ENCODE results near the gene ELMO3.

Gene ELMO3

DNA sequence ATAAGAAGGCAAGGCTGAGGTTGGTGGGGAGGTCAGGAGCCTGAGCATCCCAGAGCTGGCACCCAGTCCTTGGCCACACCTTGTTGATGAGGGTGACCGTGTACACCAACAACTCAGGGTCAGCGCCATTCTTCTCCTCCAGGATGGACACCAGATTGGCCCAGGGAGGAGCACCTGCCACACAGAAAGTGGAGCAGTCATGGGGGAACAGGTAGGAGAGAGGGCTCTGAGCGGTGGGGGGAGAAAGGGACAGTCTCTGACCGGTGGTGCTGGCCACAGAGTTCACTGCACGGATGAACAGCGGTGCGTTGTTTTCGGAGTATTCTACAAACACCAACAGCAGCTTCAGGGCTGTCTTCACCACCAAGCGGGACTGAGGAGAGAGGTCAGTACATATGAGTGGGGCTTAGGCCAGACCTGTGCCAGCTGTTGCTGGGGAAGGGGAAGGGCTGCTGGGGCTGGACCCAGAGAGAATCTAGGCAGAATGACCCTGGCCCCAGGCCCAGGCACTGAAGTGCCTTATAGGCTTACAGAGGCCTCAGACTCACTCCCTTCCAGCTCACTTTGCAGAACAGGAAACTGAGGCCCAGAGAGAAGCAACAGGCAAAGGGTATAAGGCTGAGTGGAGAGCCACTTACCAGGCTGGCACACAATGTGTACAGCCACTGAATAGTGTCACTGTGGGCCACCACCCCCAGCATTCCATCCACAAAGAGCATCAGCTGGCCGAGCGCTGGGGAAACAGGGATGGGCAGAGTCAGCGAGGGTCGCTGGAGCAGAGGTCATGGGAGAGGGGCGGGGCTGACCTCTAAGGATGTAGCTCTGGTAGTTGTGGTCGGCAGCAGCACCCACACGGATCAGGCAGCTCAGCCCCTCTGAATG, 38.7 kb downstream of the ELMO3 start:
- DNase-seq, result no peak
- Histone ChIP-seq H3K27me3 (no peaks in the 10 kb centered on the region), H3K4me1 (peaks cover 8% of the 10 kb centered on the region), H3K4me3 (ENCODE audit: low read depth, low read length) (no peak overlapping the region), H3K36me3 (peaks cover 8% of the 10 kb centered on the region; the same call in 1 of the 2 replicates), H3K9me3 (no peaks in the 10 kb centered on the region)
- TF ChIP-seq, protein P1, sequence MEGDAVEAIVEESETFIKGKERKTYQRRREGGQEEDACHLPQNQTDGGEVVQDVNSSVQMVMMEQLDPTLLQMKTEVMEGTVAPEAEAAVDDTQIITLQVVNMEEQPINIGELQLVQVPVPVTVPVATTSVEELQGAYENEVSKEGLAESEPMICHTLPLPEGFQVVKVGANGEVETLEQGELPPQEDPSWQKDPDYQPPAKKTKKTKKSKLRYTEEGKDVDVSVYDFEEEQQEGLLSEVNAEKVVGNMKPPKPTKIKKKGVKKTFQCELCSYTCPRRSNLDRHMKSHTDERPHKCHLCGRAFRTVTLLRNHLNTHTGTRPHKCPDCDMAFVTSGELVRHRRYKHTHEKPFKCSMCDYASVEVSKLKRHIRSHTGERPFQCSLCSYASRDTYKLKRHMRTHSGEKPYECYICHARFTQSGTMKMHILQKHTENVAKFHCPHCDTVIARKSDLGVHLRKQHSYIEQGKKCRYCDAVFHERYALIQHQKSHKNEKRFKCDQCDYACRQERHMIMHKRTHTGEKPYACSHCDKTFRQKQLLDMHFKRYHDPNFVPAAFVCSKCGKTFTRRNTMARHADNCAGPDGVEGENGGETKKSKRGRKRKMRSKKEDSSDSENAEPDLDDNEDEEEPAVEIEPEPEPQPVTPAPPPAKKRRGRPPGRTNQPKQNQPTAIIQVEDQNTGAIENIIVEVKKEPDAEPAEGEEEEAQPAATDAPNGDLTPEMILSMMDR (IDR thresholded peaks at IDR 0.05; ENCODE audit: low read depth, low read length), result no peak

DNA sequence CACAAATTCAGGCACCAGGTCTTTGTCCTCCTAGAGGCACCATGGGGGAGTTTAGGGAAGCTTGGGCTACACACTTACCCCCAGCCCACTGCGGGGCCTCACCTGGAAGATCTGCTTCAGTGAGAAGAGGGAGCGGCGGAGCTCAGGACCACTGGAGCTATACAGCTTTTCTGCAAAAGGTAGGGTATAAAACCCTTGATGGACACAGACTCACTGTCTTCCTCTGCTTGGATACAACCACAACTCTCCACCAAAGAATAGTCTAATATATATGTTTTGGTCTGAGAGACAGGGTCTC, 39.3 kb downstream of the ELMO3 start:
- Histone ChIP-seq H3K4me3 (ENCODE audit: low read depth, low read length) (no peak overlapping the region), H3K36me3 (peaks cover 8% of the 10 kb centered on the region; the same call in 1 of the 2 replicates), H3K27me3 (no peaks in the 10 kb centered on the region), H3K4me1 (peaks cover 8% of the 10 kb centered on the region), H3K9me3 (no peaks in the 10 kb centered on the region)
- DNase-seq, result no peak
- TF ChIP-seq, protein P1 (IDR thresholded peaks at IDR 0.05; ENCODE audit: low read depth, low read length), result no peak

DNA sequence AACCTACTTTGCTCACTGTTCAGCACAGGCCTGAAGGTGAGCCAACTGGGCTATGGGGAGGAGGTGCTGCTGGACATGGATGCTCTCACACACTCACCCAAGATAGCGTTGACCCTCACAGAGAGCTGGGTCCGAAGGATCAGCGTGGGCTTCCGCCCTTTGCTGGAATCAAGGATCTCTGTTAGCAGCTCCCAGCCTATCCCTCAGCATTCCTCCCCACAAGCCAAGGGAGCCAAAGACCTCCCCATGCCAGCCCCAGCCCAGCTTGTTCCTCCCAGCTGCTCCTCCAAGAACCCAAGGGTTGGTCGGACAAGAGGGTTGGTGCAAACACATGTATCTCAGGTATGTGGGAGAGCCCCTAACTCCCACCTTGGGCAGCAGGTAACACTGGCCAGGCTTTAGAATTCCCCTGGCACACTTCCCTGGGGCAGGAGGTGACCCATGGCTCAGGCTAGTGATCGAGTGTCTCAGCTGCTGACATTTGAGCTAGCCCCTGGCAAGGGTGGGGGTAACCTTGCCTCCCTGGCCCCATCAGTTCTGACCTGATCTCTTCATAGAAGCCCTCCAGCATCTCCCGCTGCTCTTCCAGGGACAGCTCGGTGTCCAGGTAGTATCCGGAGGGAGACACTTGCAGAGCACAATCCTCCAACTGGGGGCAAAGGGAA, 40.0 kb downstream of the ELMO3 start:
- no peaks in the 10 kb centered on the region for H3K9me3 ChIP-seq
- TF ChIP-seq, protein P1 (IDR thresholded peaks at IDR 0.05; ENCODE audit: low read depth, low read length), result no peak
- H3K27me3 ChIP-seq, result no peaks in the 10 kb centered on the region
- no peak for DNase-seq
- peaks cover 13% of the 10 kb centered on the region for H3K4me1 ChIP-seq
- no peak overlapping the region for H3K4me3 ChIP-seq (ENCODE audit: low read depth, low read length)
- peaks cover 8% of the 10 kb centered on the region; the same call in 1 of the 2 replicates for H3K36me3 ChIP-seq

DNA sequence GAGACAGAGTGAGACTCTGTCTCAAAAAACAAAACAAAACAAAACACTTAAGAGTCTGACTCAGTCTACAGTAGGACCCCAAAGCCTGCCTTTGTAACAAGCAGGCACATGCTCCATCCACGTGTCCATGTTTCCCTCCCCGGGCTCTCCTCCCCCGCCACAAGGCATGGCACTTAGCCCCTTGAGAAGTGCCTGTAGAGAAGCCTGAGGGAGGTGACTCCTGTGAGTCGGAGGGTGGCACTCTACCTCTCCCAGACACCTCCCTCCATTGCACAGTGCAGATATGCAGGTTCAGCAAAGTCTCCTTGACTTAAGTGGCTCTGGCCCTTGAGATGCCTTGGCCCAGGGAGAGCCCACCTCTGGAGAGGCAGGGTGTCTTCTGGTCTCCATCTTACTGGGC, 41.6 kb downstream of the ELMO3 start:
- Histone ChIP-seq H3K4me3 (ENCODE audit: low read depth, low read length) (no peak overlapping the region), H3K27me3 (no peaks in the 10 kb centered on the region), H3K4me1 (peaks cover 20% of the 10 kb centered on the region), H3K9me3 (no peaks in the 10 kb centered on the region), H3K36me3 (peaks cover 8% of the 10 kb centered on the region; the same call in 1 of the 2 replicates)
- no peak for DNase-seq
- TF ChIP-seq, protein P1 (IDR thresholded peaks at IDR 0.05; ENCODE audit: low read depth, low read length), result no peak

DNA sequence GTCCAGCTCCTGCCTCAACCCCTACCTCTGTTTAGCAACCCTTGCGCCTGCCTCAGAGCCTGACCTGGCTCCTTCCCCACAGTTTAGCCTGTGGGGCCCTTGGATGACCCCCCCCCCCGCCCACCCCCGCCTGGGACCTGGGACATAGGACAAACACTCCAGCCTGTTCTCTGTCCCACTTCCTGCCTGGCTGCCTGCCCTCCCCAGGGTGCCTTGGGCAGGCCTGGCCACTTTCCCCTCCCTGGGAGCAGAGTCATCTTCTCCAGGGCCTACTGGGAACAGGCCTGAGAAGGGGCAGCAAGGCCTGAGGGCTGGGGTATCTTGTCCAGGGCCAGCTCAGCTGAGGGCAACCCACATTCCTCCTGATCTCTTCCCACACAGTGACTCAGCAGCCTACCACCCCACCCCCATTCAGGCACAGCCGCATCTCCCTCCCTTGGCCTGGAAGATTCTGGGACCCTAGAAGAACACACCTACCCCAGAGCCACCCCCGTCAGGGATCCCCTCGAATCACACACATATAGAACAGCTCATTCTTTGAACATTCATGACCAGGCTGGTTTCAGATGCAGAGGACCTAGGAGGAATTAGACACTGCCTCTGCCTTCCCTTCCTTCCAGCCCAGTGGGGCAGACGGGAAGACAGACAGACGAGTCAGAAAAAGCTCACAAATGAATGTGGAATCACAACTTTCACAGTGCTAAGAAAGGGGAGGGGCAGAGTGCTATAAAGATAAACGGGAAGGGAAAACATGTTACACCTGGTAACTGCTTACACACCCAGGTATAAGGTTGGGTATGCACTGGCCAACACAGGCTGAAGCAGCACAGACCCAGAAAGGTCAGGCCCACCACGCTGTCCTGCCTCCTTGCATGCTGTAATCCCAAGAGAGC, 42.3 kb downstream of the ELMO3 start:
- no peak overlapping the region for H3K4me3 ChIP-seq (ENCODE audit: low read depth, low read length)
- TF ChIP-seq, protein P1 (IDR thresholded peaks at IDR 0.05; ENCODE audit: low read depth, low read length), result no peak

More for the DNA sequence above, 42.3 kb downstream of the ELMO3 start:
- peaks cover 17% of the 10 kb centered on the region for H3K4me1 ChIP-seq
- no peaks in the 10 kb centered on the region for H3K9me3 ChIP-seq
- H3K36me3 ChIP-seq, result peaks cover 6% of the 10 kb centered on the region; the same call in 1 of the 2 replicates
- DNase-seq, result no peak
- no peaks in the 10 kb centered on the region for H3K27me3 ChIP-seq

All from BE2C (cell line).